Measurements from ENCODE around the gene PGBD2.
"Not testable (repeated sequence)": the region's sequence is repeated elsewhere in the genome, so short reads cannot be mapped to it uniquely, and the experiment has no call there.

DNA sequence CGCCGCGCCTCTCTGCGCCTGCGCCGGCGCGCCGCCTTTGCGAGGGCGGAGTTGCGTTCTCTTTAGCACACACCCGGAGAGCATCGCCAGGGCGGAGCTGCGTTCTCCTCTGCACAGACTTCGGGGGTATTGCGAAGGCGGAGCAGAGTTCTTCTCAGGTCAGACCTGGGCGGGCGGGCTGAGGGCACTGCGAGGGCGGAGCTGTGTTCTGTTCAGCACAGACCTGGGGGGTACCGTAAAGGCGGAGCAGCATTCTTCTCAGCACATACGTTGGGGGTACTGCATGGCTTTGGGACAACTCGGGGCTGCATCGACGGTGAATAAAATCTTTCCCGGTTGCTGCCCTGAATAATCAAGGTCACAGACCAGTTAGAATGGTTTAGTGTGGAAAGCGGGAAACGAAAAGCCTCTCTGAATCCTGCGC, 39.0 kb downstream of the PGBD2 start:
- TF ChIP-seq POLR2A, EP300 (IDR thresholded peaks at IDR 0.05): not testable (repeated sequence)
- TF ChIP-seq, protein P1, sequence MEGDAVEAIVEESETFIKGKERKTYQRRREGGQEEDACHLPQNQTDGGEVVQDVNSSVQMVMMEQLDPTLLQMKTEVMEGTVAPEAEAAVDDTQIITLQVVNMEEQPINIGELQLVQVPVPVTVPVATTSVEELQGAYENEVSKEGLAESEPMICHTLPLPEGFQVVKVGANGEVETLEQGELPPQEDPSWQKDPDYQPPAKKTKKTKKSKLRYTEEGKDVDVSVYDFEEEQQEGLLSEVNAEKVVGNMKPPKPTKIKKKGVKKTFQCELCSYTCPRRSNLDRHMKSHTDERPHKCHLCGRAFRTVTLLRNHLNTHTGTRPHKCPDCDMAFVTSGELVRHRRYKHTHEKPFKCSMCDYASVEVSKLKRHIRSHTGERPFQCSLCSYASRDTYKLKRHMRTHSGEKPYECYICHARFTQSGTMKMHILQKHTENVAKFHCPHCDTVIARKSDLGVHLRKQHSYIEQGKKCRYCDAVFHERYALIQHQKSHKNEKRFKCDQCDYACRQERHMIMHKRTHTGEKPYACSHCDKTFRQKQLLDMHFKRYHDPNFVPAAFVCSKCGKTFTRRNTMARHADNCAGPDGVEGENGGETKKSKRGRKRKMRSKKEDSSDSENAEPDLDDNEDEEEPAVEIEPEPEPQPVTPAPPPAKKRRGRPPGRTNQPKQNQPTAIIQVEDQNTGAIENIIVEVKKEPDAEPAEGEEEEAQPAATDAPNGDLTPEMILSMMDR (IDR thresholded peaks at IDR 0.05) = not testable (repeated sequence)
